GM21529 (cell line): ENCODE results near the gene CORO2A.
"Not testable (repeated sequence)": the region's sequence is repeated elsewhere in the genome, so short reads cannot be mapped to it uniquely, and the experiment has no call there.

Source experiments
- ATAC-seq: cut with Tn5 transposase; IDR thresholded peaks from one replicate; pipeline ENCODE4 v1.9.1; 2021; ENCODE audit not compliant: unreplicated experiment

CORO2A gene

DNA sequence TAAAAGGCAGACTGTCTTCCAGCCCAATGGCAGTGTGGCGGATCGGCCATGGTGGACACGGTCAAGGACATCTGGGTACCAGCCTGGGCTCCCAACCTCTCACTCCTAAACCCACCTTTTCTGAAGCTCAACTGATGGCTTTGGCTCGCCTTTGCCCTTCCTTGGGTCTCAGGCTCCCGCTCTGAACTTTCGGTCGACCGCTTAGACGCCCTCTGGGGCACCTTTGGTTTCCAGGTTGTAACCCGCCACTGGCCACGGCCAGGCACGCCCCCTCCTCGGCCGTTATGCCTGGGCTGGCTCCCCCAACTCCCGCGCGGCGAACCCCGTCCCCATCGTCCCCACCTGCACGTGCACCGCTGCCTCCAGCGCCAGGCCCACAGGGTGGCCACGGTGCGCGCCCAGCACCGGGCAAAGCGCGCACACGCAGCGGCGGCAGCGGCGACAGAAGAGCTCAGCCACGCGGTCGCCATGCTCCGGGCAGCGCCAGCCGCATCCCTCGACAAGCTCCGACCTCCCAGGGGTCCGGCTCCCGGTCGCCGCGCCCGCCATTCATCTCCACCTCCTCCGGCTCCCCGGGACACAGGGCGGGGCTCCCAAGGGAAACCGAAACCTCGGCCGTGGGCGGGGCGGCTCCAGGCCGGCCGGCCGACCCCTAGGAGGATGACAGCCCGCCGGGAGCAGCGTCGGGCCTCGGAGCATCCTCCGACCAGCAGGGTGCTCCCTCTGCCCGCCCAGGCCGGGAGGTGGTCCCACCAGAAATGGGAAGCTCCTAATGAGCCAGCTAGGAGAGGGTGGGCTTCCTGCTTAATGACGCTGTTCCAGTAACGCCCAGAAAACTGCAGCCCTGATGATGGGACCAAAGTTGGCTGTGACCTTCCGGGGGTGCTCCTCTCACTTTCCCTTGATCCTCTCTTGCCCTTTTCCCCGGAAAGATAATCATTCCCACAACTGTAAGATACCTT lies 73.5 kb downstream of the CORO2A start, which contains the start of gene TRIM14:
Gene TRIM14, minus strand, starts transcription at position 583 of the 962 bp plus-strand sequence. Its CDS starts 34 bp downstream, at position 549.
- peak; percentile 72 for ATAC-seq

DNA sequence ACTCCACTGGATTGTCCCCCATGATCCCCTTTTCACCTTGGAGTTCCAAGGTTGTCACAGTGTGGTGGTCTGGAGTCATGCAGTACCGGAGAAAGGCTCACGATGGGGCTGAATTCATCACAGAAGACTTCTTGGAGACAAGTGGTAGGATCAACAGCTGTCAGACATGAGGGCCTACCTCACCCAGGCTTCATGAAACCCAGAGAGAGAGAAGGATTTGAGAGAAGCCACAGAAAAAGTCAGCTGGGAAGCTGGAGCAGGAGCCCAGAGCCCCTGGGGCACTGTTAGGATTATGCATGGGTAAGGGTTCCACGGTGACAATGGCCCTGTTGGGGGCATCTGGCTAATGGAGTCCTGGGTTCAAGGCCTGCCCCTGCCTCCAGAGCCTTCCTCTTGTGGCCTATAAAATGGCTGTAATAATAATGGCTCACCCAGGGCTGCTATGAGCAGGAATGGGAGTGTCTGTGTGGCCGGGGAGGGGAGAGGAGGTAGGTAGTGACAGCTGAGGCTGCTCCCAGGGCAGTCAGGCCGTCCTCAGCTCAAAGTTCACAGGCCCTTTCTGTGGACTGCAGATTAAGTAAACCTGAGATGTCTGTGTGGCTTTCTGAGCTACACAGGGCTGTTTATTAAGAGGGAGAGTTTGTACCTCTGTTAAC lies 74.3 kb downstream of the CORO2A start:
- ATAC-seq, result peak; percentile 52

DNA sequence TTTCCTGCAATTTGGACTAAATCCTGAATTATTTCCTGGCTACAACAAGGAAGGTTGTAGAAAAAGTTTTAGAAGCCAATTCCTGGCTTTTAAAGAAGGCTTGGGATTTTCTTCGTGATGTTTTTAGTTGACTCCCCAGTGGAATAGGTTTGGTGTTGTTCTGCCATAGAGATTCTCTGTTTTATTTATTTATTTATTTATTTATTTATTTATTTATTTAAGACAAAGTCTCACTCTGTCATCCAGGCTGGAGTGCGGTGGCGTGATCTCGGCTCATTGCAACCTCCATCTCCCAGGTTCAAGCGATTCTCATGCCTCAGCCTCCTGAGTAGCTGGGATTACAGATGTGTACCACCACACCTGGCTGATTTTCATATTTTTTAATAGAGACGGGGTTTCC lies 75.3 kb downstream of the CORO2A start:
- not testable (repeated sequence) for ATAC-seq

DNA sequence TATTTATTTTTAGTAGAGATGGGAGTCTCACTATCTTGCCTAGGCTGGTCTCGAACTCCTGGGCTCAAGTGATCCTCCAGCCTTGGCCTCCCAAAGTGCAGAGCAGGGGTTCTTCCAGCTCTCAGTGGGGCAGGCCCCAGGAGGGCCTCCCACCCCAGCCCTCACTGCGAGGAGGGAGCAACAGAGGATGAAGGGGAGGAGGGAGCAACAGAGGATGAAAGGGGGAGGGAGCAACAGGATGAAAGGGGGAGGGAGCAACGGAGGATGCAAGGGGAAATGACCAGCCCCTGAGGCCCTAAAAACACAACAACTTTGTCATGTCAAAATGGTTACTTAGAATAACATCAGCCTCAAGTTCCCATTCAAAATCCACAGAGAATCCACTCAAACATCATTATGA lies 83.4 kb downstream of the CORO2A start:
- ATAC-seq, result no peak

DNA sequence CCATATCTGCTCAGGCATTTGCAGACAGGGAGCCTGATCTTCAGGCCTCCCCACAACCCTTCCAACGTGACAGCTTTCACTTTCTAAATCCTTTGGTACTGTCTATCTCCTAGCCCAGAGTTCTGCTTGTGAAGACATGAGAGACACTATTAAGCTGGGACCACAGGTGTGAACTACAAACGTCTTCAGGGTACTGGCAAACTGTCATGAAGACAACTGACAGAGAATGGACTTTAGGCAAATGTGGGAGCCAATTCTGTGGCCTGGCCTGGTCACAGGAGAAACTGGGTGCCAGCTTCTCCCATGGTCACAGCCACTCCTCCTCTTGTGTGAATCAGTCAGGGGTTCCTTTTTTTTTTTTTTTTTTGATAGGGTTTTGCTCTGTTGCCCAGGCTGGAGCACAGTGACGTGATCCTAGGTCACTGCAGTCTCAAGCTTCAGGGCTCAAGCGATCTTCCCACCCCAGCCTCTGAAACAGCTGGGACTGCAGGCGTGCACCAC lies 83.9 kb downstream of the CORO2A start:
- ATAC-seq, result peak; percentile 80

DNA sequence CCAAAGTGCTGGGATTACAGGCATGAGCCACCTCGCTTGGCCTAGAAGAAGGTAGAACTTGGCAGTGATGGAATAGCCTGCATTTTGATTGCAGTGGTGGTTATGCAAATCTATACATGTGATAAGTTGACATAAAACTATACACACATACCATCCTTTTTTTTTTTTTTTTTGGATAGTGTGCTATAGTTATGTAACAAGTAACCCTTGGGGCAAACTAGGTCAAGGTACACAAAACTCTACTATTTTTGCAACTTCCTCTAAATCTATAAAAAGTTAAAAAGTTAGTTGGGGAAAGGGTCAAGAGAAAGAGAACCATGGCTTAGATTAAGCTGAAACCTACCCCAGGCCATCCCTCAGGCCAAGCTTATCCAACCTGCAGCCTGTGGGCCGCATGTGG lies 84.5 kb downstream of the CORO2A start:
- ATAC-seq, result no peak

DNA sequence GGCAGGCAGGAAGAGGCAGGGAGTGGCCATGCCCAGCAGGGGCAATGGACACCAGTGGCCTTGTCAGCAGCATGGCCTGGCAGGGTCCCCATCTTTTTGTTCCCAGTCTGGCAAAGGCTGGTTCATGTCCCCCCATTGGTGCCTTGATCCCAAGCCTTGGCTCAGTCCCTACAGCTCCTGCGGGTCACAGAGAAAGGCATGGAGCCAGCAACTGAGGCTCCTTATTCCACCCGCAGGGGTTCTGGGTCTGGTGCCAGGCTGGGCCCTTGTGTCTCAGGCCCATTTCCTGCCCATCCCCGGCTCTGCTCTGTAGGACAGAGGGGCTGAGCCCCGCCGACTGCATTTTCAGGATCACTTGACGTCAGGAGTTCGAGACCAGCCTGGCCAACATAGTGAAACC lies 87.4 kb downstream of the CORO2A start:
- ATAC-seq, result no peak

DNA sequence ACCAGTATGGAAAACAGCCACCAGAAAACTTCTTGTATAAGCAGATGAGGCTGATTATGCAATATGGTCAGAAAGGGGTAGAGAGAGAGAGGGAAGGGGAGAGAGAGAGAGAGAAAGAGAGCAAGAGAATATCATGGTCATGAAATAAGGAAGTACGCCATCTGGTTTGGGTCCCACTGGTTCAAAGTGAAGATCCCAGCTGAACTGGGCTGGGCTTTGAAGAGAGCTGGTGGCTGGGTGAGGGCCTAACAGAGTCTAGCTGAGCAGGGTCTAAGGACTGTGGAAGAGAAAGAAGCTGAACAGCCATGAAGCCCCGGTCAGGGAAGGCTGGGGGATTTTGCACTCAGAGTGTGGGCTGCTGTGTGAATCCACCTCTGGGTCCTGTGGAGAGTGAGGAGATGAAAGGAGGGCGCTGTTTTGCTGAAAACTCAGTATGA lies 88.0 kb downstream of the CORO2A start:
- ATAC-seq, result no peak

DNA sequence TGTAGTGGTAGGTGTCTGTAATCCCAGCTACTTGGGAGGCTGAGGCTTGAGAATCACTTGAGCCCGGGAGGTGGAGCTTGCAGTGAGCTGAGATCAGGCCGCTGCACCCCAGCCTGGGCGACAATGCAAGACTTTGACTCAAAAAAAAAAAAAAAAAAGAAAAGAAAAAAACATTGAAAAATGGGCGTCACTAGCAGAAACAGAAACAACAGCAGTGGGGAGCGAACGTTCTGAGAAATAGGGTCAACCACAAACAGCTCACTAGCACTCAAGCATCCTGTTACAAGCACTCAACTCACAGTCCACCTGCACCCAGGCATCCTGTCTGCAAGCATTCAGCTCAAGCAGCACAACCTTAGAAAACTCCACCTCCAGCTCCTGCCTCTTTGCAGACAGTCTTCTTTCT lies 90.6 kb downstream of the CORO2A start:
- ATAC-seq, result peak; percentile 99

DNA sequence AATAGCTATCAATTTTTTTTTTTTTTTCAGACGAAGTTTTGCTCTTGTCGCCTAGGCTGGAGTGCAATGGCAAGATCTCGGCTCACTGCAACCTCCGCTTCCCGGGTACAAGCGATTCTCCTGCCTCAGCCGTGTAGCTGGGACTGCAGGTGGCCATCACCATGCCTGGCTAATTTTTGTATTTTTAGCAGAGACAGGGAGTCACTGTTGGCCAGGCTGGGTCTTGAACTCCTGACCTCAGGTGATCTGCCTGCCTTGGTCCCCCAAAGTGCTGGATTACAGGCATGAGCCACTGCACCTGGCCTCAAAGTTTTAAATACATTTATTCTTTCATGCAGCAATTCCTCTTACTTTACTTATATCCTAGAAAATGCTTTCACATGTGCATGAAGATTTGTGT lies 91.0 kb downstream of the CORO2A start:
- peak; percentile 2 for ATAC-seq

DNA sequence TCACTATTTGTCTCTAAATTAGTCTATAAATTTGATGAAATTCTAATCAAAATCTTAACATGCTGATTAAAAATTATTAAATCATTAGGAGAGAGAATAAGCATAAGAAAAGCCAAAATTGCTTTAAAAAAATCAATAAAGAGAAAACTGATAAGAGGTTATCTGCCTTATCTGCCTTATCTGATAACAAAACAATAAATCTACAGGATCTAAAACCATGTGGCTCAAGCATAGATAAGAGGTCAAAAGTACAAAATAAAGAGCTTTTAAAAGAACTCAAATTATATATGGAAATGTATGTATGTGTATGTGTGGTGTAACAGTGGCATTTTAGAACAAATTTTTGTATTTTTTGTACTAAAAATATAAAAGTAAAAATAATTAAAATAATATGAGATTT lies 92.0 kb downstream of the CORO2A start:
- ATAC-seq, result no peak

DNA sequence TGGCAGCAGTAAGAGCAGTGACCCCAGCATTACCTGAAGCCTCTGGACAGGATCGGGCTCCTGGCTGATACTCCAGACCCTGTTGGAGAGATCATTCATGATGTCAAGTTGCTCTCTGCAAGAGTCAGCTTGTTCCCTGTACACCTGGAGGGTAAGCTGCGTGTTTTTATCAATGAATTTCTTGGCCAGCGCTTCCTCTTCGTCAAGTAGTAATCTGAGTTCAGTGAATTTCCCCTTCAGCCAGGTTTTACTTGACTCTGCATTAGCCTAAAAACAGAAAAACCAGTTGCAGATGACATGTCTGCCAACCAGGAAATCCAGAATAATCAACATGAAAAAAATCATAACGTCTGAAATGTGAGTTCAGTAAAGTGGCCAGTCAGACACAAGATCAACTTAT lies 92.5 kb downstream of the CORO2A start:
- no peak for ATAC-seq

DNA sequence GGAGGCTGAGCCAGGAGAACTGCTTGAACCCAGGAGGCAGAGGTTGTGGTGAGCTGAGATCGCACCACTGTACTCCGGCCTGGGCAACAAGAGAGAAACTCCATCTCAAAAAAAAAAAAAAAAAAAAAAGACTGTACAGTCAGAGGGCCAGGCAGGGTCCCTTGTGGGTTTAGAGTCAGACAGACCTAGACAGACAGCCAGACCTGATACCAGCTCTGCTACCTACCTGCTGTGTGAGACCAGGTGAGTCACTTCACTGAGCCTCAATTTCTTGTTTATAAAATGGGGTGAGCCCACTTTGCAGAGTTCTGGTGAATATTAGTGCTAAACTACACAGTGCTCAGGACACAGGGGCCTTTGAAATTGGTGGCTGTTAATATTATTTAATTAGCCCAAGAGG lies 93.1 kb downstream of the CORO2A start:
- ATAC-seq, result no peak

DNA sequence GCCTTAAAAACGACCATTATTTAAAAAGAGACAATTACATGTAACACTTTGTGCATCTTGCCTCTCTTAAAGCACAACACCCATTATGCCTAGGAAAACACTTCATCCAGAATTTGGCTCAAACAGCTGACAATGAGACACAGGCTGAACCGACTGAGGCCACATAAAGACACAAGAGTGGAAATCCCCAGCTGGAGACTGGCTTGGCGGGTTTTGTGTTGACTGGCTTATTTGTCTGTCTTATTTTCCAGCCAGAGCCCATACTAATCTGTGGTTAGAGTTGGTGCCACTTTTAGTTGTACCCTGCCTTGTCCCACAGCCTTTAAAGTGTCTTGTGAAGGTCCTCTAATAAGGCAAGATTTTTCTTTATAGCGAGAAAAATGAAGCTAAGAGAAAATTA lies 94.6 kb downstream of the CORO2A start:
- no peak for ATAC-seq

DNA sequence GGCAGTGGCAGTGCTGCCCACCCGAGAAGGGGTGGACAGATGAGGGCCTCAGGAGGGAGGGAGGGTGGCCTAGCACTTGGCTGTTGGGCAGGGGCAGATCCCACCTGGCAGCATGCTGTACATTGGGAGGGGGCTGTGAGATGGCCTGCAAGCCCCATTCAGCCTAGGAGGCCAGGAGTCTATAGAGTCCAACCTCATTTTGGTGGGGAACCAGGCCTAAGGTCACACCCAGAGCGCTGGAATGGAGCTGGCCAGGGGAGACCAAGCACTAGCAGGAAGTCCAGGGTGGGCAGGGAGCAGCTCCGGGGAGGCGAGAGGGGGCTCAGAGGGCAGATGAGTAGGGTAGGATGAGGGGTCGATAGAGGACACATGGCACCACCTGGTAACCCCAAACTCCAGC lies 96.3 kb downstream of the CORO2A start:
- ATAC-seq, result no peak

DNA sequence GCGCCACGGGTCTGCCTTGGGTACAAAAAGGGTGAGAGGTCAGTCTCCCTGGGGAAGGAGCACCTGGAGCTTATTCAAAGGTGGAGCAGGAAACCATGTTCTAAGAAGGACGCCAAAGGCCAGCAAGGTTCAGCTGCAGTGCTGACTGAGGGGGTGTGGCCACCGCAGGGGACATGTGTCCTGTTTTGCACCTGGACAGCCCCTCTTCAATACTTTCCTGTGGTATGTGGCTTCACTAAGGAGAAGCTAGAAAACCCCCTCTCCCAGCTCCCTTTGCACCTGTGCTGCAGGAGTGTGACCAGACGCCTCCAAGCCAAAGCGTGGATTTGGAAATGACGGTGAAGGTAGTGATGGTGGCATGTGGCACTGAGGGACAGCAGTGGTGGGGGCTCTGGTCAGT lies 97.0 kb downstream of the CORO2A start:
- ATAC-seq, result no peak

DNA sequence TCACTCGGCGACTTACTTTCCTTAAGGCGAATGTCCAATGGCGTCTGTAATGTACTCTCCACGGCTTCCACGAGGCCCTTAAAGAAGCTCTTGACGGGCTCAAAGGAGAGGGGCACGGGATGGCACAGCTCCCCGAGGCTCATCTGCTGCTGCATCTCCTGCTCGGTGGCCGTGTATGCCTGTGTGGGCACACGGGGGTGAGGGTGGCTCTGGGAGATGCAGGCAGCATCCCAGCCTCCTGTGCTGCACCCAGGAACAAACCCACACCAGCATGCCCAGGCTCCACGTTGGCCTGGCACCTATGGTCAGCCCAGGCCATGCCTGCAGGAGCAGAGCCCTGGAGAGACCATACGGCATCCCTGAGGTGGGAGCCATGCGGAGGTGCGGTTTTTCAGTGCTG lies 97.6 kb downstream of the CORO2A start:
- ATAC-seq, result no peak

DNA sequence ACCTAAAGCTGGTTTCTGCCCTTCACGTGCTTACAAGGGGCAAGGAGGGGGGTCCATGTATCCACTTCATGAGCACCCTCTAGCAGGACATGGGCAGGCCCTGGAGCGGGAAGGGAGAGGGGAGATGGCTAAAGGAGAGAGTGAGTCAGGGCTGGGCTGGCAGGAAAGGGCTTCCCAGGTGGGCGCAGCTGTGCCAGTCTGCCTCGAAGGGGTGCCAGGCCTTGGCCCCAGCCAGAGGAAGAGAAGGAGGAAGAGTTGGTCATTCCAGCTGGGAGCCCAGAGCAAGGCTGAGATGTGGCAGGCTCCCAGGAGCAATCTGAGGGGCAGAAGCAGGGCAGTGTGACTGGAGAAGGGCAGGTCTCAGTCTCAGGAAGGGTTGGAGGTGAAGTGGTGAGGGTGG lies 98.1 kb downstream of the CORO2A start:
- no peak for ATAC-seq

DNA sequence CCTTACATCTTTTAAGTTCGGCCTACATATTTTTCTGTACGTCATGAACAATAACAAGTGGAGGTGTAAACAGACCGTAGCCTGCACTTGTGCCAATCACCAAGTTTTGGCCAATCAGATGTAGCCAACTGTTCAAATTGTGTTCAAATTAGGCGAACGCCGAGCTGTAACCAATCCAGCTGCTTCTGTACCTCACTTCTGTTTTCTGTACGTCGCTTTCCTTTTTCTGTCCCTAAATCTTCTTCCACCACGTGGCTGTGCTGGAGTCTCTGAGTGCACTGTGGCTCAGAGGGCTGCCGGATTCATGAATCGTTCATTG lies 99.9 kb downstream of the CORO2A start:
- ATAC-seq, result no peak

DNA sequence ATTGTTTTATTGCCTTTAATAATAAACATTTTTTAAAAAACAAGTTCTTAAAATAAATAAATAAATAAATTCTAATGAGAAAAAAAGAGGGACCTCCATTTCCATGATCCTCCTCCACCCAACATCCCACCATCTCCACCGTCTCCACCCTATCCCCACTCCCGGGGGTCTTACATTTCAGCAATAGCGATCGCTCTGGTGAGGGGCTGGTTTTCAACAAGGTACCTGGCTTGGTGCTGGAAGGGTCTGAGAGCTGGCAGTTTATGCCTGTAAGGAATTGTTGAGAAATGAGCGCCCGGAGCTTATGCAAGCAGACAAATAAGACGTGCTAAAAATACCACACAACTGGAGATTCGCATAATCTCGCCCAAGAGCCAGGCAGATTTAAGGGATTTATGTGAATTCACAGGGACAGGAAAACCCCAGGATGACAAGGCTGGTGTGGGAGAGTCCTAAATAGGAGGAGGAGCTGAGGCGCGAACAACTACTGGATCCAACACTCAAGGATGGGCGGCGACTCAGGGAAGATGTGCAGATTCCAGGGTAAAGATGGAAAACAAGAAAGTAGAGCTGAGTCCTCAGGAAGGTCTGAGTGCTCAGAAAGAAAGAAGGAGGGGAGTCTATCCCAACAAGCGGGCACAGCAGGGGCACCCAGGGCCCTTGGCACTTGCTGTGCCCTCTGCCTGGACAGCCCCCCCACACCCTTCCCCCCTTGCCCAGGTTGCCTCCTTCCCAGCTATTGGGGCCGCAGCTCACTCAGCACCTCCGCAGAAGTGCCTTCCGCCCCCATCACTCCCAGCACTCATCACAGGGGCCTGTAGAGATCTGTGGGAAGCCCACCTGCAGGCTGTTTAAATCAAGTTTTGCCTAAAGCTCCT lies 100.5 kb downstream of the CORO2A start:
- ATAC-seq, result no peak

DNA sequence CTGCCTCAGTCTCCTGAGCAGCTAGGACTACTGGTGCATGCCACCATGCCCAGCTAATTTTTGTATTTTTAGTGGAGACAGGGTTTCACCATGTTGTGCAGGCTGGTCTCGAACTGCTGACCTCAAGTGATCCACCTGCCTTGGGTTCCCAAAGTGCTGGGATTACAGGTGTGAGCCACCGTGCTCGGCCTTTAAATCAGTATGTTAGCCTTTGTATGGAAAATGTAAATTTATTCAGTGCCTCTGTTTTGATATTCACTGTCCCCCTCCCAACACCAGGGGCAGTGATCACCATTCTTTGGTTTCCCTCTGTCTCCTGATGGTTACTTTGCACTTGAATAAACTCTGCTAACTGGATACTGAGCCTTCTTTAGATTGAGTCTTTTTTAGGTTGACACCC lies 101.8 kb downstream of the CORO2A start:
- not testable (repeated sequence) for ATAC-seq
